ENCODE results near the gene CTSE. TPM values are rescaled to one million over a fixed set of nuclear protein-coding genes. Genes with fewer than 3 reads are reported as not detected.

Gene CTSE
- total and polyA plus RNA-seq, 2 donors (not counting 1 experiment from before 2014, with no cell fraction given) = not detected

DNA sequence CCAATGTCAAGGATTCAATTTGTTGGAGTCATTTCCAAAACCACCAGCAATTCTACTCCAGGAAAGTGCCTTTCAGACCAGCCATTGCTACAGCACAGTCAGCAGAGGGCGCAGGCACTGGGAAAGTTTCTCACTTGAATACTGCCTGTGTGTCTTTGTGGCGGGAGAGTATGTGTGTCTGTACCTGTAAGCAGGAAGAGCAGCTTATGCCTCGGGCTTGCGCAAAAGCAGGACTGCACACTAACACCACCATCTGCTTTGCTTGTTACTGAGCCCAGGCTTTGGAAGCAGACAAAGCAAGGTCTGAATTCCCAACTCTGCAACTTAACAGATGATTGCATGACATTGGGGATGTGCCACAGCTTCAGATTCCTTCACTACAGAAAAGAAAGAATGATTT, 7.0 kb upstream of the CTSE start:
- Histone ChIP-seq H3K36me3 (replicated peaks in 1 of 2; ENCODE audit: control extremely low read depth in 1 of 2, control insufficient read depth in 1 of 2, extremely low read depth in 1 of 2, insufficient read depth in 2 of 2, low read length in 1 of 2) (no peaks in the 10 kb centered on the region), H3K27me3 (replicated peaks in 1 of 4; ENCODE audit: control extremely low read depth in 1 of 4, control insufficient read depth in 3 of 4, insufficient read depth in 4 of 4, low read length in 3 of 4) (no peaks in the 10 kb centered on the region), H3K4me2 (replicated peaks; ENCODE audit: low read depth, low read length, poor library complexity, severe bottlenecking) (peak overlapping the region; percentile 60), H3K9ac (ENCODE audit: low read length) (peak overlapping the region; percentile 29), H3K79me2 (ENCODE audit: control insufficient read depth, insufficient read depth, low read length) (peaks cover 47% of the 10 kb centered on the region), H3K9me3 (ENCODE audit: control extremely low read depth in 1 of 3, control insufficient read depth in 2 of 3, insufficient read depth in 1 of 3, low read length in 2 of 3) (no peaks in the 10 kb centered on the region), H2AFZ (ENCODE audit: insufficient read depth, low read depth, low read length, poor library complexity, severe bottlenecking) (peak overlapping the region; percentile 67), H3K4me3 (ENCODE audit: control extremely low read depth in 1 of 5, extremely low read depth in 1 of 5, insufficient read depth in 1 of 5, low read depth in 2 of 5, low read length in 4 of 5) (peak overlapping the region in 2 of 5 experiments; percentile 3 to 38), H3K4me1 (ENCODE audit: control insufficient read depth in 2 of 2, insufficient read depth in 2 of 2, low read length in 2 of 2) (peaks cover 38 to 42% of the 10 kb centered on the region in 2 donors), H3K27ac (ENCODE audit: low read length in 2 of 2) (no peak overlapping the region), H4K20me1 (ENCODE audit: control insufficient read depth, insufficient read depth, low read length, poor library complexity, severe bottlenecking) (no peaks in the 10 kb centered on the region)
- POLR2A ChIA-PET = interaction anchor here (0.9 to 2.7 kb wide), 4 partner anchors 15 to 75 kb away, joined by 3 to 15 read pairs (median 5); no protein-coding TSS in a partner anchor
- CTCF ChIA-PET = interaction anchor here (0.8 to 15.2 kb wide), 37 partner anchors 8 to 870 kb away, joined by 3 to 682 read pairs (median 7); no protein-coding TSS in a partner anchor
- Mint-ChIP-seq H3K4me3 (peak overlapping the region; percentile 73), H3K27me3 (no peaks in the 10 kb centered on the region), H3K4me1 (peaks cover 46% of the 10 kb centered on the region), H3K27ac (peak overlapping the region; percentile 46), H3K9me3 (ENCODE audit: insufficient read depth) (no peaks in the 10 kb centered on the region)
- DNase-seq (peak; percentile 85), ATAC-seq (ENCODE audit: low read depth) (peak; percentile 84)
- 0% methylated on average over 1 of the region's 4 CpGs for WGBS (ENCODE audit: insufficient coverage)
- intact Hi-C loops (cut with micrococcal nuclease) = loop anchor here (1.0 to 5.0 kb wide), 3 partner anchors 20 to 442 kb away; partner anchors contain the start of gene IKBKE
- no peak for TF ChIP-seq EZH2 (IDR thresholded peaks at IDR 0.05; ENCODE audit: borderline replicate concordance, insufficient read depth, low read depth, low read length, poor library complexity, severe bottlenecking)
- TF ChIP-seq, protein P1, sequence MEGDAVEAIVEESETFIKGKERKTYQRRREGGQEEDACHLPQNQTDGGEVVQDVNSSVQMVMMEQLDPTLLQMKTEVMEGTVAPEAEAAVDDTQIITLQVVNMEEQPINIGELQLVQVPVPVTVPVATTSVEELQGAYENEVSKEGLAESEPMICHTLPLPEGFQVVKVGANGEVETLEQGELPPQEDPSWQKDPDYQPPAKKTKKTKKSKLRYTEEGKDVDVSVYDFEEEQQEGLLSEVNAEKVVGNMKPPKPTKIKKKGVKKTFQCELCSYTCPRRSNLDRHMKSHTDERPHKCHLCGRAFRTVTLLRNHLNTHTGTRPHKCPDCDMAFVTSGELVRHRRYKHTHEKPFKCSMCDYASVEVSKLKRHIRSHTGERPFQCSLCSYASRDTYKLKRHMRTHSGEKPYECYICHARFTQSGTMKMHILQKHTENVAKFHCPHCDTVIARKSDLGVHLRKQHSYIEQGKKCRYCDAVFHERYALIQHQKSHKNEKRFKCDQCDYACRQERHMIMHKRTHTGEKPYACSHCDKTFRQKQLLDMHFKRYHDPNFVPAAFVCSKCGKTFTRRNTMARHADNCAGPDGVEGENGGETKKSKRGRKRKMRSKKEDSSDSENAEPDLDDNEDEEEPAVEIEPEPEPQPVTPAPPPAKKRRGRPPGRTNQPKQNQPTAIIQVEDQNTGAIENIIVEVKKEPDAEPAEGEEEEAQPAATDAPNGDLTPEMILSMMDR (IDR thresholded peaks at IDR 0.05) = peak; percentile 92

DNA sequence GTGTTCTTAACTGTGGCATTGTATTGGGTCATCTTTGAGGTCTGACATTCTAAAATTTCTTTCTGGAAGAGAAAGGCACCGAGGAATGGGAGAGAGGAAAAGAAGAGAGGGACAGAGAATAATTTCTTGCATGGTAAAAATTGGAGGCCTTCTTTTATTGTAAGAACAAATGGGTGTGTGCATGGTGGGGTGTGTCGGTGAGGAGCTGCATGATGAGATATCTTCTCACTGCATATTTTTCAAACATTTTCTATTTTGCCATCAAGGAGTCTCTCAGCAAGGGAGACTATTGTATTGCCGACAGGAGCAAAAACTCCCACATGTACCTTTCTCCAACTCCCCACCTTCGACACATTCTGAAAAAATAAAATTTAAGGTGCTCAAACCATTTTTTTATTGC, 6.5 kb upstream of the CTSE start:
- Histone ChIP-seq H3K4me3 (ENCODE audit: control extremely low read depth in 1 of 5, extremely low read depth in 1 of 5, insufficient read depth in 1 of 5, low read depth in 2 of 5, low read length in 4 of 5) (no peak overlapping the region), H3K27ac (ENCODE audit: low read length in 2 of 2) (no peak overlapping the region), H3K4me2 (replicated peaks; ENCODE audit: low read depth, low read length, poor library complexity, severe bottlenecking) (no peak overlapping the region), H3K9ac (ENCODE audit: low read length) (no peak overlapping the region), H3K9me3 (ENCODE audit: control extremely low read depth in 1 of 3, control insufficient read depth in 2 of 3, insufficient read depth in 1 of 3, low read length in 2 of 3) (no peaks in the 10 kb centered on the region), H3K36me3 (replicated peaks in 1 of 2; ENCODE audit: control extremely low read depth in 1 of 2, control insufficient read depth in 1 of 2, extremely low read depth in 1 of 2, insufficient read depth in 2 of 2, low read length in 1 of 2) (no peaks in the 10 kb centered on the region), H4K20me1 (ENCODE audit: control insufficient read depth, insufficient read depth, low read length, poor library complexity, severe bottlenecking) (no peaks in the 10 kb centered on the region), H2AFZ (ENCODE audit: insufficient read depth, low read depth, low read length, poor library complexity, severe bottlenecking) (no peak overlapping the region), H3K4me1 (ENCODE audit: control insufficient read depth in 2 of 2, insufficient read depth in 2 of 2, low read length in 2 of 2) (peaks cover 34 to 37% of the 10 kb centered on the region in 2 donors), H3K27me3 (replicated peaks in 1 of 4; ENCODE audit: control extremely low read depth in 1 of 4, control insufficient read depth in 3 of 4, insufficient read depth in 4 of 4, low read length in 3 of 4) (no peaks in the 10 kb centered on the region), H3K79me2 (ENCODE audit: control insufficient read depth, insufficient read depth, low read length) (peaks cover 43% of the 10 kb centered on the region)
- ATAC-seq (ENCODE audit: low read depth) = no peak
- ChIA-PET POLR2A (interaction anchor here (0.6 to 2.7 kb wide), 4 partner anchors 9 to 76 kb away, joined by 4 to 15 read pairs (median 5); no protein-coding TSS in a partner anchor), CTCF (interaction anchor here (0.8 to 15.2 kb wide), 35 partner anchors 8 to 870 kb away, joined by 3 to 682 read pairs (median 7); no protein-coding TSS in a partner anchor)
- intact Hi-C loops (cut with micrococcal nuclease) = loop anchor here (1.0 to 5.0 kb wide), 3 partner anchors 20 to 442 kb away; partner anchors contain the start of gene IKBKE
- no peaks in the 10 kb centered on the region for H3K9me3 Mint-ChIP-seq (ENCODE audit: insufficient read depth)
- no peak overlapping the region for H3K4me3 Mint-ChIP-seq
- no peak overlapping the region for H3K27ac Mint-ChIP-seq
- H3K27me3 Mint-ChIP-seq = no peaks in the 10 kb centered on the region
- WGBS (ENCODE audit: insufficient coverage) = 100% methylated on average over 1 of the region's 4 CpGs
- DNase-seq = no peak
- H3K4me1 Mint-ChIP-seq = peaks cover 41% of the 10 kb centered on the region
- TF ChIP-seq, protein P1 (IDR thresholded peaks at IDR 0.05) = no peak
- no peak for TF ChIP-seq EZH2 (IDR thresholded peaks at IDR 0.05; ENCODE audit: borderline replicate concordance, insufficient read depth, low read depth, low read length, poor library complexity, severe bottlenecking)

Measured in B cell (primary cell).